GM21528 (cell line): ENCODE measurements around the gene ACAP1.
A peak's percentile ranks its signal among the peaks of the same experiment; 100 is the strongest.

Experiments used
- ATAC-seq: cut with Tn5 transposase; IDR thresholded peaks from one replicate; pipeline ENCODE4 v1.9.1; 2021; ENCODE audit warnings: mild to moderate bottlenecking, moderate library complexity; ENCODE audit not compliant: unreplicated experiment, low FRiP score

ACAP1 gene

GRCh38 chr17:7311110-7311705, 25.1 kb upstream of the ACAP1 start:
- no peak for ATAC-seq

GRCh38 chr17:7312432-7313087, 23.8 kb upstream of the ACAP1 start:
- ATAC-seq: no peak

- no peak for ATAC-seq
Observed at GRCh38 chr17:7313088-7313889, 23.0 kb upstream of the ACAP1 start.

- no peak for ATAC-seq
Observed at GRCh38 chr17:7313890-7314718, 22.2 kb upstream of the ACAP1 start.

- ATAC-seq: peak; percentile 58
Observed at GRCh38 chr17:7314719-7315569, 21.4 kb upstream of the ACAP1 start, which contains the start of gene GPS2. TSS of gene GPS2 (minus strand) at chr17:7315360. CDS start at chr17:7315052, 308 bp downstream.

- no peak for ATAC-seq
Observed at GRCh38 chr17:7315570-7316235, 20.6 kb upstream of the ACAP1 start.

GRCh38 chr17:7317161-7317803, 19.0 kb upstream of the ACAP1 start:
- ATAC-seq: no peak

GRCh38 chr17:7318121-7318860, 18.0 kb upstream of the ACAP1 start:
- no peak for ATAC-seq

GRCh38 chr17:7321466-7321865, 14.9 kb upstream of the ACAP1 start:
- no peak for ATAC-seq

- ATAC-seq: no peak
Observed at GRCh38 chr17:7322520-7323194, 13.7 kb upstream of the ACAP1 start.

- ATAC-seq: no peak
Observed at GRCh38 chr17:7323731-7324437, 12.4 kb upstream of the ACAP1 start.

- ATAC-seq: no peak
Observed at GRCh38 chr17:7324438-7324779, 11.9 kb upstream of the ACAP1 start.

- no peak for ATAC-seq
Observed at GRCh38 chr17:7325031-7325528, 11.2 kb upstream of the ACAP1 start.

- no peak for ATAC-seq
Observed at GRCh38 chr17:7326186-7326585, 10.1 kb upstream of the ACAP1 start.

GRCh38 chr17:7327056-7327455, 9.3 kb upstream of the ACAP1 start:
- no peak for ATAC-seq

- ATAC-seq: no peak
Observed at GRCh38 chr17:7327501-7327900, 8.8 kb upstream of the ACAP1 start.

GRCh38 chr17:7328009-7328408, 8.3 kb upstream of the ACAP1 start:
- ATAC-seq: no peak
